Kidney epithelial cell (primary cell): ENCODE results near the gene ALK. TPM values are rescaled to one million over a fixed set of nuclear protein-coding genes. Genes with fewer than 3 reads are reported as not detected.

Source experiments
- DNase-seq: peaks from one replicate; pipeline ENCODE4 v3.0.0-alpha.2; 2010; ENCODE audit warnings: low read depth
- H3K27me3 ChIP-seq: 2 replicates; pipeline ENCODE4 v1.6.0; 2011; ENCODE audit warnings: low read length; ENCODE audit not compliant: control insufficient read depth, insufficient read depth
- H3K36me3 ChIP-seq: 2 replicates; pipeline ENCODE4 v1.5.1; 2011; ENCODE audit warnings: low read length; ENCODE audit not compliant: control insufficient read depth, insufficient read depth
- H3K4me3 ChIP-seq: 2 replicates; pipeline ENCODE4 v1.5.1; 2011; ENCODE audit warnings: low read depth, mild to moderate bottlenecking, control low read depth, low read length
- CTCF ChIP-seq: IDR thresholded peaks from 2 replicates; pipeline ENCODE4 v1.5.1; 2011; ENCODE audit warnings: mild to moderate bottlenecking, moderate library complexity, low read length, control low read depth, inconsistent platforms; ENCODE audit not compliant: insufficient read depth, poor library complexity, severe bottlenecking
- total RNA-seq: library from RNA; depleted of rRNA; stranded (reverse); fragments of >200 nt; gene quantifications from 2 replicates; pipeline ENCODE4 v1.2.3, GENCODE V29; 2015

The ALK gene
- total RNA-seq, 1 donor from 2014 or later: not detected

DNA sequence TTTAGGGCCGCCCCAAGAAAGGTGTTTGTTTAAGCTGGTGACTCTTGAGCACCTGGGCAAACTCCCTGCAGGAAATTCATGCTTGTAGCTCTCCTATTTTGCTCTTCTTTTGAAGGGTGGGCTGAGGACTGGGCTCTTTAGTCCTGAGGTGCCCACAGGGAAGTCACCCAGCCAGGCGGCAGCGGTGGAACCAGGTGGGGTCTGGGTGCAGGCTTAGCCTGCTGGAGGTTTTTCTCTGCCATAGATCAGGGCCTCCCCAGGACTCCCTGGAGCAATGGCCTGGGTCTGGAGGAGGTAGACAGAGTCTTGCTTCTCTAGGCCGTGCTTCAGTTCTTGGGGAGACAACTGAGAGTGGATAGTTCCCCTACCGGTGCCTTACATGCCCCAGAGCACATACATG, 706.3 kb downstream of the ALK start:
- Histone ChIP-seq H3K27me3 (no peaks in the 10 kb centered on the region), H3K36me3 (no peaks in the 10 kb centered on the region), H3K4me3 (no peak overlapping the region)
- no peak for DNase-seq
- no peak for TF ChIP-seq CTCF

GRCh38 chr2:29213888-29214291, 707.5 kb downstream of the ALK start:
- Histone ChIP-seq H3K4me3 (no peak overlapping the region), H3K36me3 (no peaks in the 10 kb centered on the region), H3K27me3 (no peaks in the 10 kb centered on the region)
- no peak for DNase-seq
- no peak for TF ChIP-seq CTCF

- Histone ChIP-seq H3K27me3 (no peaks in the 10 kb centered on the region), H3K4me3 (no peak overlapping the region), H3K36me3 (no peaks in the 10 kb centered on the region)
- TF ChIP-seq CTCF: no peak
- DNase-seq: no peak
Measured at GRCh38 chr2:29212009-29212408, 709.4 kb downstream of the ALK start.

DNA sequence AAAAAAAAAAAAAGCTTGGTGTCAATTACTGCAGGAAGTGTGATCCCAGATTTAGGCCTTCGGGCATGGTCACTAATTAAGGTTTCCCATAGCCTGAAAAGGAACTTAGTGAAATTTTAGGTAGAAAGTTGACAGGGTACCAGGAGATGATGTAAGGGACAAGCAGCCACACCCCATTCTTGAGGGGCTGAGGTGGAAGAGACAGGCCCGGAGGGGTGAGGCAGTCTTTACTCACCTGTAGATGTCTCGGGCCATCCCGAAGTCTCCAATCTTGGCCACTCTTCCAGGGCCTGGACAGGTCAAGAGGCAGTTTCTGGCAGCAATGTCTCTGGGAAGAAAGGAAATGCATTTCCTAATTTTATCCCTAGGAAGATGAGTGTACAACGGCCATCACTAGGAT, 711.8 kb downstream of the ALK start:
- Histone ChIP-seq H3K36me3 (peaks cover 1% of the 10 kb centered on the region), H3K27me3 (no peaks in the 10 kb centered on the region), H3K4me3 (no peak overlapping the region)
- TF ChIP-seq CTCF: no peak
- DNase-seq: no peak

DNA sequence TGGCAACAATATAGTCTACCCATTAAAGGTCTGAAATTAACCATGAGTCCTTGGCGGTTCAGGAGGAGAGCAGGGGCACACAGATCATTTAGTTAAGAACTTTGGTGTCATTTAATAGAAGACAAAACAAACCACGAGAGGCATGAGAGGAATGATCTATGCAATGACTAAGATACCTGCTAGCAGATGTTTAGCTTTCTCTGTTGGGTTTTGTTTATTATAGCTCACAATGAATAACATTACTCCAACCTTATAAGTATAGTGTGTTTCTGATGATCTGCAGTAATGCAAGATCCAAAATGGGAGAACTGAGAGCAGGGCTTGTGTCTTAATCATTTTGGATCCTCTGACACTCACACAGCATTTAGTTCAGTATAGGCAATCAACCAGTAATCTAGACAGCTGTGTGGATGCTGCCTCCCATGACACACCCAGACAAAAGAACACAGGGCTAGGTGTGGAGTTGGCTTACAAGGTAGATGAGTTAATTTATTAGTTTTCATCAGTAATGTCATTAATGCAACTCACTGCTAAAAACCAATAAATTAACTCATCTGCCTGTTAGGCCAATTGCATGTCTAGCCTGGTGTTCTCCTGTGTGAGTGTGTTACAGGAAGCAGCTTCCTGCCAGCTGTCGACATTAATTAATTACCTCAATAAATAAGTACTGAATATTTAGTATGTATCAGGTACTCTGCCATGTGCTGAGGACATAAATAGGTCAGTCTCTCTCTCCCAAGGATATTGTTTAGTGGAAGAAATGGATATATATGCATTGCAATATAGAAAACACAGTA, 713.8 kb downstream of the ALK start:
- no peak for DNase-seq
- H3K36me3 ChIP-seq: peaks cover 1% of the 10 kb centered on the region
- TF ChIP-seq CTCF: no peak
- H3K27me3 ChIP-seq: no peaks in the 10 kb centered on the region
- H3K4me3 ChIP-seq: no peak overlapping the region

- Histone ChIP-seq H3K36me3 (peaks cover 1% of the 10 kb centered on the region), H3K4me3 (no peak overlapping the region), H3K27me3 (no peaks in the 10 kb centered on the region)
- DNase-seq: no peak
- TF ChIP-seq CTCF: no peak
Measured at GRCh38 chr2:29206941-29207340, 714.4 kb downstream of the ALK start.
